SK-N-SH (cell line): ENCODE results near the gene ZBED5.

Experiments
- EZH2phosphoT487 ChIP-seq: fragments of 200-600 bp; sonication (generic); IDR thresholded peaks from 2 replicates; pipeline ENCODE4 v1.6.1; 2017; ENCODE audit warnings: low read depth, mixed run types, mild to moderate bottlenecking, antibody characterized with exemption, moderate library complexity, borderline replicate concordance
- FOSL2 ChIP-seq: IDR thresholded peaks from 2 replicates; pipeline ENCODE4 v1.4.0; 2012; ENCODE audit warnings: low read depth, mild to moderate bottlenecking, moderate library complexity, borderline replicate concordance
- FOXM1 ChIP-seq: IDR thresholded peaks from 2 replicates; pipeline ENCODE4 v1.4.0; 2012; ENCODE audit warnings: low read depth, mild to moderate bottlenecking
- MXI1 ChIP-seq: IDR thresholded peaks from 2 replicates; pipeline ENCODE4 v1.6.1; 2012; ENCODE audit warnings: mild to moderate bottlenecking, low read depth, low read length, improper control_type of control experiment
- RAD21 ChIP-seq: IDR thresholded peaks from 2 replicates; pipeline ENCODE4 v1.6.1; 2012; ENCODE audit warnings: mild to moderate bottlenecking, low read length
- REST ChIP-seq: IDR thresholded peaks from 2 replicates; pipeline ENCODE4 v1.6.1; 2012; ENCODE audit warnings: mild to moderate bottlenecking, low read depth, low read length, moderate library complexity
- RXRA ChIP-seq: IDR thresholded peaks from 2 replicates; pipeline ENCODE4 v1.4.0; 2012; ENCODE audit warnings: low read depth, mild to moderate bottlenecking, borderline replicate concordance
- TF ChIP-seq, protein P1 (sequence below): fragments of 200-600 bp; sonication (generic); IDR thresholded peaks from 2 replicates; pipeline ENCODE4 v1.6.1; 2017; ENCODE audit warnings: antibody characterized with exemption, mild to moderate bottlenecking, moderate library complexity
- TF ChIP-seq, protein P2 (sequence below): fragments of 150-350 bp; IDR thresholded peaks from 2 replicates; pipeline ENCODE4 v1.6.1; 2017; ENCODE audit warnings: antibody characterized with exemption, low read length, low read depth, borderline replicate concordance

GRCh38 chr11:10846660-10847059 lies 11.2 kb downstream of the ZBED5 start:
- TF ChIP-seq, protein P1, sequence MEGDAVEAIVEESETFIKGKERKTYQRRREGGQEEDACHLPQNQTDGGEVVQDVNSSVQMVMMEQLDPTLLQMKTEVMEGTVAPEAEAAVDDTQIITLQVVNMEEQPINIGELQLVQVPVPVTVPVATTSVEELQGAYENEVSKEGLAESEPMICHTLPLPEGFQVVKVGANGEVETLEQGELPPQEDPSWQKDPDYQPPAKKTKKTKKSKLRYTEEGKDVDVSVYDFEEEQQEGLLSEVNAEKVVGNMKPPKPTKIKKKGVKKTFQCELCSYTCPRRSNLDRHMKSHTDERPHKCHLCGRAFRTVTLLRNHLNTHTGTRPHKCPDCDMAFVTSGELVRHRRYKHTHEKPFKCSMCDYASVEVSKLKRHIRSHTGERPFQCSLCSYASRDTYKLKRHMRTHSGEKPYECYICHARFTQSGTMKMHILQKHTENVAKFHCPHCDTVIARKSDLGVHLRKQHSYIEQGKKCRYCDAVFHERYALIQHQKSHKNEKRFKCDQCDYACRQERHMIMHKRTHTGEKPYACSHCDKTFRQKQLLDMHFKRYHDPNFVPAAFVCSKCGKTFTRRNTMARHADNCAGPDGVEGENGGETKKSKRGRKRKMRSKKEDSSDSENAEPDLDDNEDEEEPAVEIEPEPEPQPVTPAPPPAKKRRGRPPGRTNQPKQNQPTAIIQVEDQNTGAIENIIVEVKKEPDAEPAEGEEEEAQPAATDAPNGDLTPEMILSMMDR, result no peak
- TF ChIP-seq FOSL2 (no peak), FOXM1 (no peak), MXI1 (no peak), RAD21 (no peak), RXRA (no peak), REST (no peak), EZH2phosphoT487 (no peak)
- TF ChIP-seq, protein P2, sequence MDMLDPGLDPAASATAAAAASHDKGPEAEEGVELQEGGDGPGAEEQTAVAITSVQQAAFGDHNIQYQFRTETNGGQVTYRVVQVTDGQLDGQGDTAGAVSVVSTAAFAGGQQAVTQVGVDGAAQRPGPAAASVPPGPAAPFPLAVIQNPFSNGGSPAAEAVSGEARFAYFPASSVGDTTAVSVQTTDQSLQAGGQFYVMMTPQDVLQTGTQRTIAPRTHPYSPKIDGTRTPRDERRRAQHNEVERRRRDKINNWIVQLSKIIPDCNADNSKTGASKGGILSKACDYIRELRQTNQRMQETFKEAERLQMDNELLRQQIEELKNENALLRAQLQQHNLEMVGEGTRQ, result no peak
